Loucy (cell line): Measurements from ENCODE around the gene PRM2.

Experiments
- EZH2phosphoT487 ChIP-seq: fragments of 200-600 bp; IDR thresholded peaks from 2 replicates; pipeline ENCODE4 v1.6.1; 2018; ENCODE audit warnings: antibody characterized with exemption, mild to moderate bottlenecking, moderate library complexity, borderline replicate concordance
- TF ChIP-seq, protein P1 (sequence below): fragments of 200-600 bp; sonication (generic); conservative IDR thresholded peaks from 2 replicates; pipeline ENCODE4 v1.5.1; 2014; ENCODE audit warnings: mild to moderate bottlenecking, antibody characterized with exemption, low read length

DNA sequence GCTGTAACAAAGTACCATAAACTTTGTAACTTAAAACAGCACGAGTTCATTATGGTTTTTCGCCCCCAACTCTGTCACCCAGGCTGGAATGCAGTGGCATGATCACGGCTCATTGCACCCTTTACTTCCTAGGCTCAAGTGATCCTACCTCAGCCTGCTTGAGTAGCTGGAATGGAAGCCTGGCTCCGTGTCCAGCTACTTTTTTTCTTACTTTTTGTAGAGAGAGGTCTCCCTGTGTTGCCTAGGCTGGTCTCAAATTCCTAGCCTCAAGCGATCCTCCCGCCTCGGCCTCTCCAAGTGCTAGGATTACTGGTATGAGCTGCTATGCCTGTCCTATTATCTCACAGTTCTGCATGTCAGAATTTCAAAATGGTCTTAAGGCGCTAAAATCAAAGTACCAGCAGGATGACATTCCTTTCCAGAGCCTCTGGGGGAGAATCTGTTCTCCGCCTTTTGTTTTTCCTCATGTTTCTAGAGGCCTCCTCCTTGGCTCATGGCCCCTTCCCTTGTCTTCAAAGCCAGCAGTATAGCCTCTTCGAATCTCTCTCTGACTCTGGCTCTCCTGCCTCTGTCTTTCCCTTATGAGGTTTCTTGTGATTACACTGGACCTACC, 14.9 kb upstream of the PRM2 start:
- no peak for TF ChIP-seq EZH2phosphoT487
- TF ChIP-seq, protein P1, sequence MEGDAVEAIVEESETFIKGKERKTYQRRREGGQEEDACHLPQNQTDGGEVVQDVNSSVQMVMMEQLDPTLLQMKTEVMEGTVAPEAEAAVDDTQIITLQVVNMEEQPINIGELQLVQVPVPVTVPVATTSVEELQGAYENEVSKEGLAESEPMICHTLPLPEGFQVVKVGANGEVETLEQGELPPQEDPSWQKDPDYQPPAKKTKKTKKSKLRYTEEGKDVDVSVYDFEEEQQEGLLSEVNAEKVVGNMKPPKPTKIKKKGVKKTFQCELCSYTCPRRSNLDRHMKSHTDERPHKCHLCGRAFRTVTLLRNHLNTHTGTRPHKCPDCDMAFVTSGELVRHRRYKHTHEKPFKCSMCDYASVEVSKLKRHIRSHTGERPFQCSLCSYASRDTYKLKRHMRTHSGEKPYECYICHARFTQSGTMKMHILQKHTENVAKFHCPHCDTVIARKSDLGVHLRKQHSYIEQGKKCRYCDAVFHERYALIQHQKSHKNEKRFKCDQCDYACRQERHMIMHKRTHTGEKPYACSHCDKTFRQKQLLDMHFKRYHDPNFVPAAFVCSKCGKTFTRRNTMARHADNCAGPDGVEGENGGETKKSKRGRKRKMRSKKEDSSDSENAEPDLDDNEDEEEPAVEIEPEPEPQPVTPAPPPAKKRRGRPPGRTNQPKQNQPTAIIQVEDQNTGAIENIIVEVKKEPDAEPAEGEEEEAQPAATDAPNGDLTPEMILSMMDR, result no peak
